ENCODE measurements around the gene ADAM19.
"Not testable (repeated sequence)": the region's sequence is repeated elsewhere in the genome, so short reads cannot be mapped to it uniquely, and the experiment has no call there.

Gene ADAM19

GRCh38 chr5:157459715-157460599, 115.6 kb downstream of the ADAM19 start, which contains the start of gene NIPAL4:
TSS of gene NIPAL4 (plus strand) at chr5:157460213. CDS start at chr5:157460321, 108 bp downstream.
- peak; percentile 45 for DNase-seq

- no peak for DNase-seq
Measured at GRCh38 chr5:157458835-157459234, 116.7 kb downstream of the ADAM19 start.

- no peak for DNase-seq
Measured at GRCh38 chr5:157457391-157457790, 118.2 kb downstream of the ADAM19 start.

GRCh38 chr5:157456301-157456700, 119.3 kb downstream of the ADAM19 start:
- no peak for DNase-seq

- DNase-seq, result no peak
Measured at GRCh38 chr5:157455057-157455456, 120.5 kb downstream of the ADAM19 start.

- no peak for DNase-seq
Measured at GRCh38 chr5:157454273-157454672, 121.3 kb downstream of the ADAM19 start.

GRCh38 chr5:157451806-157452205, 123.8 kb downstream of the ADAM19 start:
- no peak for DNase-seq

- DNase-seq, result no peak
Measured at GRCh38 chr5:157450024-157450423, 125.6 kb downstream of the ADAM19 start.

GRCh38 chr5:157449011-157449723, 126.4 kb downstream of the ADAM19 start:
- no peak for DNase-seq

- no peak for DNase-seq
Measured at GRCh38 chr5:157447201-157447637, 128.4 kb downstream of the ADAM19 start.

GRCh38 chr5:157446412-157446935, 129.1 kb downstream of the ADAM19 start:
- no peak for DNase-seq

GRCh38 chr5:157445745-157446411, 129.7 kb downstream of the ADAM19 start:
- DNase-seq, result no peak

- DNase-seq, result no peak
Measured at GRCh38 chr5:157444224-157444623, 131.4 kb downstream of the ADAM19 start.

GRCh38 chr5:157443041-157443549, 132.5 kb downstream of the ADAM19 start:
- no peak for DNase-seq

- no peak for DNase-seq
Measured at GRCh38 chr5:157434096-157434495, 141.5 kb downstream of the ADAM19 start.

- DNase-seq, result peak; percentile 16
Measured at GRCh38 chr5:157431544-157432200, 143.9 kb downstream of the ADAM19 start.

- not testable (repeated sequence) for DNase-seq
Measured at GRCh38 chr5:157429920-157430319, 145.7 kb downstream of the ADAM19 start.

All from CD4-positive, alpha-beta T cell treated with Interferon gamma for 1 hour (primary cell).